ENCODE measurements around the gene CBARP.

Gene CBARP

DNA sequence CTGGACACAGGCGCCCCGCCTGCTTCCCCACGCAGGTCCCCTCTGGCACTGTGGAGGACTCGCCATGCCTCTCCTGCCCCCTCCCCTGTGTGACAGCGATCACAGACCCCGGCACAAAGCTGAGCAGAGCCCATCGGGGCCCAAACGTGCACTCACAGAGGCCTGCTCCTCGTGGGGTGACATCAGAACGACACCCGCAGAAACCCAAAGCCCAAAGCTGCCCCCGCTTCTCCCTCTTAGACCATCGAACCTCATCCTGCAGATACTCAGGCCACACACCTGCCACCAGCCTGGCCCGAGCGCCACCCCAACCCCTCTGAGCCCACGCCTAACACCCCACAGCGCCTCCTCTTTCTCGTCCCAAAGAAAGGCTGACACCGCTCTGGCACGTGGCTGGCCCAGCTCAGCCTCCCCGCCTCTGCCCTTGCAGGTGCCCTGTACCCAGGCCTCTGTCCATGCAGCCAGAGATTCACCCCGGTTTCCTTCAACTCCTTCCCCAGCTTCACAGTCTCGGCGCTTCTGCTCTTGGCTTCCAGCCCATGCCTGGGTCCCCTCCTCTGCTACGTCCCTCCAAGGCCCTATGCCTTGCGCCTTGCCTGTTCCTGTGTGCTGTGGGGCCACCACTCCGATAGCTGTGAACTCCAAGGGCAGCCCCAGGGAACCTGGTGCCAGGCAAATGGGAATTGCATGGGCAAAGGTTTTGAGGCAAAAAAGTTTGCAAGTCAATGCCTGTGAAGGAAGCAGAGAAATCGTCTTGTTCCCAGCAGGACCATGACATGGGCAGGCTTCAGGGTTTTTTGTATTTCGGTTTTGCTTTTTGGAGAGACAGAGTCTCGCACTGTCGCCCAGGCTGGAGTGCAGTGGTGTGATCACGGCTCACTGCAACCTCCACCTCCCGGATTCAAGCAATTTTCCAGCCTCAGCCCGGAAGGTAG lies 831 bp upstream of the CBARP start:
- no peak for DNase-seq

DNA sequence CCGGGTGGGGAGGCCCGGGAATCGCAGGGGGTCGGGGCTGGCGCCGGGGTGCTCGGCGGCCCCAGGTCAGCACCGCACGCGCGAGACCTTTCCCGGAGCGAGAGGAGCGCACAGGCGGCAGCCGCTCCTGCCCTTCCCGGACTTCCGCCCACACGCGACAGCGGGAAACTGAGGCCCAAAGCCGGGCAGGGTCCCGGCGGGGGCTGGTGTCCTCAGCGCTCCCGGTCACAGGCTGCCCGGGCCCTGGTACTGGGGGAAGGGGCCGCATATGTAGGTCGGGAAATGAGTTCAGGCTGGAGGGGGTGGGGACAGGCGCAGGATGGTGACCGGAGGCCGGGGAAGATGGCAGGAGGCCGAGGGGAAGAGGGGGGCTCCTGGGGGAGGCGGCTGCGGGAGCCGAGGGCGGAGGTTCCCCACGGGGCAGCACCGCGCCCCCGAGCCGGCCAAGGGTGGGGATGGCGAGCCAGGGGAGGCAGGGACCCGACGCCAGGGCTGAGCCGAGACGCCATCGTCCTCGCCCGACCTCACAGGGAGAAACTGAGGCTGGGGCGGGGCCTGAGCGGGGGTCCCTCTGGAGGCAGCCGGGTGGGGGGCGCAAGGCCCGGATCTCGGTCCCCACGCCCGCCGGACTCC lies 662 bp downstream of the CBARP start:
- DNase-seq, result no peak

DNA sequence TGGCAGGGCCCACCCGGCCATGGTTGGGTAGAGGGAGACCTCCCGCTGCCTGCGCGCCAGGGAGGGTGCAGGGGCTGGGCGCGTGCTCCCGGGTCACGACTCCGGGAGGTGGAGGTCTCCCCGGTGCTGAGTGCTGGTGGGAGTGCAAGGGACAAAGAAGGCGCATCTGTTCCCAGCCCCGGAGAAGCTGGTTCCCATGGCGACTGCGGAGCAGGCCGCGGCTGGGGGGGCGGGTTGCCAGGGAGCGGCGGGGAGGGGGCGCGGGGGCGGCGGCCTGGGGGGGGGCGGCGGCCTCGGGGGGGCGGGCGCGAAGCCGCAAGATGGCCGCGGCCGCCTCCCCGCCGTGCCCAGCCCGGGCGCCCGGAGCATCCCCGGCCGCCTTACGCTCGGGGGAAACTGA lies 1.2 kb downstream of the CBARP start:
- no peak for DNase-seq

DNA sequence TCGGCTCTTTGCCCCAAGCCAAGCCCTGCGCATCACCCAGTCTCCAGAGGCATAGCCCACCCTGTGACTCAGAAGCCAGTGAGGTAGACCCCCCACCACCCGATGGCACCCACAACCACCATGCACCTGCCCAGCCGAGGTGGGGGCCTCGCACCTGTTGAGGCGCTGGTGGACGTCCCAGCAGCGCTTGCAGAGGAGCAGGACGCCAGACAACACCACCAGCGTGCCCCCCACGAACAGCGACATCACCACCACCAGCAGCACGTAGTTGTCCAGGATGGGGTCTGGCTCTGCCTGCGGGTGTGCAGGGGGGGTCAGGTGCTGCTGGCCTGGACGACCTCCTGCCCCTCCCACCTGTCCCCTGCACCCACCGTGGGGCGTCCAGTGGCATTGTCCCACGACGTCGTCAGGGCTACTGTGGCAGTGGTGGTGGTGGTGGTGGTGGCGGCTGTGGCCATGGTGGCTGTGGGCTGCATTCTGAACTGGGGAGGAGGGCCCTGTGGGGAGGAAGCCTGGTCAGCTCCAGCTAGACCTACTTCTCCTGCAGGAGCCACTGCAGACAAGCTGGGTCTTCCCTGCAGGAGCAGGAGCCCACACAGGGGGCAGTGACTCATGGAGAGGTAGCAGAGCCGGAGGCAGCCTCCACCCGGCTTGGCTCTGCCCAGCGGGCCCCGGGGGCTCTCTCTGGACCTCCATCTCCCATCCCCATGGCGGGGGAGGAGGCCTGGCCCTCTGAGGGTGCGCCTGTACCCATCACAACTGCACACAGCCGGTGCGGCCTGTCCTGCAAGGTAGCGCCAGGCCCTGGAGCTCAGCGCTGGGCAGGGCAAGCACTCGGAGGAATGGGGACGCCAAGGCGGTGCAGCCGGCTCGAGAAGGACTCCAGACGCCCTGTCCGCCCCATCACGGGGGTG lies 1.9 kb downstream of the CBARP start:
- DNase-seq, result no peak

DNA sequence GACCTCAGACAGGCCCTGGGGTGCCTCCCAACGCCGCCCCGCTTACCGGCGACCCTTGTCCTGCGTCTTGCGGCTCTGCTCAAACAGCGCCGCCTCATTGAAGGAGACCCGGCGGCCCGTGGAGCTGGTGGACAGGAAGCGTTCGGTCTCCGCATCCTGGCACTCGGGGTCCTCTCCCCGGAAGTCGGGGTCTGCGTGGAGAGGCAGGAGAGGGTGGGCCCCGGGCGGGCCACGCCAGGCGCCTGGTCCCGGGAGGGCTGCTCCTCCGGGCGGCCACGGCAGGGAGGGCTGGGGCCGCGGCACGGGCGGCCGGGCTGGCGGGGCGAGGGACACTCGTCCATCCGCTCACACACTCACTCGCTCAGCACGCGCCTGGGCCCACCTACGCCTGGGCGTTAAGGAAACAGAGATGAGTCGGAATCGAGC lies 2.8 kb downstream of the CBARP start:
- DNase-seq, result no peak

DNA sequence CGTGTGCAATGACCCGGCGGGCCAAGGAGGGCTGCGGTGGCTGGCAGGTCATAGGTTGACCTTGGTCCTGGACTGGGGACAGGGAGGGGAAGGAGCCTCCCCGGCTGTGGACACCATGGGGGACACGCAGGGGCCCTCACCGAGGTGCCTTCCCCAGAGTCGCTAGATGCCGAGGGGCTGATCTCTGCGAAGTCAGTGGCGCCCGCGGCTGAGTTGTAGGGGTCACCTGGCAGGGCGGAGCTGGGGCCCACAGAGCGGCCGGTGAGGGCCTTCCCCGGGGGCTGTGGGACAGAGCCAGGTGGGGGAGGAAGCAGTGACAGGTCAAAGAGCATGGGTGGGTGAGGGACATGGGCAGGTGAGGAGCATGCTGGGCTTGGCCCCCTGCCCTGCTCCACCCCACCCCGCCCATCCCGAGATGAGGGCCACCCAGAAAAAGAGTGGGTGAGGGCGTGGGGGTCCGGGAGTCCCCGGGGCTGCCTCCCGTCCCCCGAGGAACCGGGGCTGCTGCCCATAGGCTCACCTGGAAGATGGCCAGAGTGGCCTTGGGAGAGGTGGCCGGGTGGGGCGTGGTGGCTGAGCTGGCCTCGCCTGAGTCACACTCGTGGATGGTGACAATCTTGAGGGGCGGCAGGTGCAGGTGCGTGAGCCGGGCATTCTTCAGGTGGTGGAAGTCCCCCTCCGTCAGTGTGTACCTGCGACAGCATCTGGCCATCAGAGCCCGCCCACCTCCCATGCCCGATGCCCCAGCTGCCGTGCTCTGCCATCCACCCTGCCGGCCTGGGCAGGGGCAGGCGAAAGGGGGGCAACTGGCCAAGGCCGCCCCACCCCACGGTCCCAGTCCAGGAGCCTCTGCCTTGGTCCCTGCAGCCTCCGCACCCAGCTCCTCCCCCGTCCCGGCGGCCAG lies 3.5 kb downstream of the CBARP start:
- no peak for DNase-seq

DNA sequence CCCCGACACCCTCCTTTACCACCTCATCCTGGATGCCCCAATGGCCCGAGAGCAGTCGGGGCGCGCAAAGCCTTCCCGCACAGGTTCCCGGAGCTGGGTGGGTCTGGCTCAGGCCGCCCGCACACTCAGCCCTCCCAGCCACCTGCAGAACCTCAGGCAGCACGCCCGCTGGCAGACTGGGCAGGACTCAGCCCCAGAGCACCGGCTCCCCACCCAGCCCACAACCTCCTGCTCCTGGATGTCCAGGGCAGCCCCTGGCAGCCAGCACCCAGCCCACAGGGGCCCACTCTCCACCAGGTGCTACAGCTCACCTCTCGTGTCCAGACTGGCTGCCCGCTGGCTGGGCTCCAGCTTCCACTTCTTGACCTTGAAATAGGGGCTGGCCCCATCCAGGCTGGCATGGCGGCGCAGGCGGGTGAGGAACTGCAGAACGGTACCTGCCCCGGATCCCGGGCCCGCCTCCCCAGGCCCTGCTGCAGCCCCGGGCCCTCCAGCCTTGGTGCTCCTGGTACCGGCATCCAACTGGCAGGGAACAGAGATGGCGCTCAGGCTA lies 4.6 kb downstream of the CBARP start:
- no peak for DNase-seq

DNA sequence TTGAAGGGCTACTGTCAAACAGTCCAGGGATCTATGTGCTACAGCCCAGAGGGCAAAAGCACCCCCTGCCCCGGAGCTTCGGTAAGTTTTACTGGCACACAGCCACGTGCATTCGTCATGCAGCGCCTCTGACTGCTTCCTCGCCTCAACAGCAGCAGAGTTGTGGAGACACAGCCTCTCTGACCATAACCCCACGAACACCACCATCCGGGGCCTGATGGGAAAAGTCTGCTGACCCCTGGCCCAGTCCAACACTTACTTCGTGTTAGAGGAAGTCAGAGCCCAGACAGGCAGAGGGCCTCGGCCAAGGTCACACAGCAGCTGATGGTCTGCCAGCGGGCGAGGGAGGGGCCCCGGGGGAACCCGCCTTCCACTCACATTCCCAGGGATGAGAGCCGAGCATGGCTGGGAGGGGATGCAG lies 5.1 kb downstream of the CBARP start:
- DNase-seq, result peak; percentile 19

DNA sequence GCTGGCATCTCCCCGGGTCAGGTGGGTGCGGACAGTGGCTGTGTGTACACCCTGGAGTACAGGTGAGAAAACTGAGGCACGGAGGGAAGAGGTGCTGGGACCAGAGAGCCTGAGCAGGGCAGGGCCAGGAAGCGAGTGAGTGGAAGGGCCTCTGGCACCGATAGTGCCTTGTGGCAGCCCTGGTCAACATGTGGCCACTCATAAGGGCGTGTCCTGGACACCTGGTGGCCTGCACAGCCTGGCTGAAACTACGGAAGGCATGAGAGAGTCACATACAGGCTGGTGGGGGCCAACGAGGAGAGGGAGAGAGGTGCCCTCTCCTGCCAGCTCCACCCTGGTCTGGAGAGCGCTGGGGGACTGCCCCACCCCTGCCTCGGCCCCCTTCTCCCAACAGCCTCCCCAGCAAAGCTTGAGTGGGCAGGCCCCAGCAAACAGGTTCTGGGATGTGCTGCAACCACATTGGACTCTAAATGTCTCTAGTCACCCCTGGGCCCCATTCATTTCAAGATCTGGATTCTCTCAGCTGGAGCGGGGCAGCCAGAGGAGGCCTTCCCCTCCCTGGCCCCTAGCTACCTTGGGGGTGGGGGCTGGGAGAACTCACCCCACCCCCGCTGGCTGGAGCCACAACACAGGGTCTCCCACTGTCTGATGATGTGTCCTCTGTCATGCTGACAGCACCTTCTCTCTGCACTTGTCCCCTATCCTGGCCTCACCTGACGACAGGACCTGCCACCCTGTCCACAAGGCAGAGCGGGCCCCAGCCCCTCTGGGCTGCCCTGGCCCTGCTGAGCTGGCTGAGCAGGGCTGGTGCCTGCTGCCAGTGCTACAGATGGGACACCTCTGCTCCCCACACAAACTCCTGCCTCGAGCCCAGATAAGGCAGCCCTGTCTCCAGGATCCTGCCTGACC lies 5.8 kb downstream of the CBARP start:
- DNase-seq, result no peak

DNA sequence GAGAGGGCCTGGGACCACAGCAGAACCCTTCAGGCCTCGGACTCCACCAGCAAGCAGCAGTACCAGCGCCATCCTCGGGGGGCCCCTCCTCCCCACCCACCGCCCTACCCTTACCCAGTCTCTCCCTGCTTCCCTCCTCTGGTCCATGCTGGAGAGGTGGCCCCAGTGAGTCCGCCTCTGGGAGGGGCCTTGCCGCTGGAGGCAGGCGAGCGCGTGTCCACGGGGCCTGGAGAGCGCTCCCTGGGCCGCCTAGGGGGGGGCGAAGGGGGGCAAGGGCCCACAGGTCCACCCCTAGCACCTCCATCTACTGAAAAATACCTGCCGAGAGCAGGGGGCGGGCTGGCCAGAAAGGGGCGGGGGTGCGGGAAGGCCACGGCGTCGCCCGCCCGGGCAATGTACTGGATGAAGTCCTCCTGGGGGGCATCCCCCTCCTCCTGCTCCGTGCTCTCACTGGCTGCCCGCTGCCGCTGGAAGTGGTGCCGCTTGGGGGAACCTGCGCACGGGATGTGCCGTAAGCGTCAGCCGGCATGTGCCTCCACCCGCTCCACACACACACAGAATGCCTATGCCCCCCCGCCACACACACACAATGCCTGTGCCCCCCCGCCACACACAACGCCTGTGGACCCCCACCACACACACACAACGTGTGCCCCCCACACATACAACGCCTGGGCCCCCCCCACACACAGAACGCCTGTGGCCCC lies 6.9 kb downstream of the CBARP start:
- no peak for DNase-seq

DNA sequence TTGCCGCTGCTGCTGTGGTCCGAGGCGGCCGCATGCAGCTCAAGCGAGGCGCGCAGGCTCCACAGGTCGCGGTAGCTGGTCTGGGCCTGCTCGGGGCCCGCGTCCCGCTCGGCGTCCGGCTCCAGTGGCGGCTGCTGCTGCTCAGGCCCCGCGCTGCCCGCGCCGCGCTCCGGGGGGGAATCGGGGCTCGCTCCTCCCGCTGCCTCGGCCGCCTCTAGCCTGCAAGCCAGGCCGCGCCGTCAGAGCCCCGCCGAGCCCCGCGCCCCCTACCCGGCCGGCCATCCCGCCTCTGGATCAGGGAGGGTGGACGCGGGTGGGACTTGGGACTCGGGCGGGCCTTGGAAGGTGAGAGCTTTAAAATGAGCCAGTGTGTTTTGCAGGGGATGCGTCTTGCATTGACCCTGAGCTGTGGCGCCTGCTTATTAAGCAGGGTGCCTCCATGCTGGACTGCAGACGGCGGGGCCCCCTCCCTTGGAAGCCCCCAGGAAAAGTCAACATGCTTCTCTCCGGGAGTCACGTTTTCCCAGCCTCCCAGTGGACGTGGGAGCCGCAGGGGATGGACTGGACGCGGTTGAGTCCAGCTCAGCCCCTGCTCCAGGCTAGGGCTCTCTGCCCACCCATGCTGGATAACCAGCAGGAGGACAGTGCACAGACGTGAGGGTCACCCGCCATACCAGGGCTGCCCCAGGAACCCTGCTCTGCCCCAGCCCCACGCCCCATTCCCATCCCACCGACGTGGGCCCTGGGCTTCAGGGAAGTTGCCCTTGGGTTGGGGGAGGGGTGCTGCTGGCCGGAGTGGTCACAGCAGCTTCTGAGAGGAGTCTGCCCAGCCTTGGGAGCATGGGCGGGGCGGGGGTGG lies 7.7 kb downstream of the CBARP start:
- DNase-seq, result no peak

DNA sequence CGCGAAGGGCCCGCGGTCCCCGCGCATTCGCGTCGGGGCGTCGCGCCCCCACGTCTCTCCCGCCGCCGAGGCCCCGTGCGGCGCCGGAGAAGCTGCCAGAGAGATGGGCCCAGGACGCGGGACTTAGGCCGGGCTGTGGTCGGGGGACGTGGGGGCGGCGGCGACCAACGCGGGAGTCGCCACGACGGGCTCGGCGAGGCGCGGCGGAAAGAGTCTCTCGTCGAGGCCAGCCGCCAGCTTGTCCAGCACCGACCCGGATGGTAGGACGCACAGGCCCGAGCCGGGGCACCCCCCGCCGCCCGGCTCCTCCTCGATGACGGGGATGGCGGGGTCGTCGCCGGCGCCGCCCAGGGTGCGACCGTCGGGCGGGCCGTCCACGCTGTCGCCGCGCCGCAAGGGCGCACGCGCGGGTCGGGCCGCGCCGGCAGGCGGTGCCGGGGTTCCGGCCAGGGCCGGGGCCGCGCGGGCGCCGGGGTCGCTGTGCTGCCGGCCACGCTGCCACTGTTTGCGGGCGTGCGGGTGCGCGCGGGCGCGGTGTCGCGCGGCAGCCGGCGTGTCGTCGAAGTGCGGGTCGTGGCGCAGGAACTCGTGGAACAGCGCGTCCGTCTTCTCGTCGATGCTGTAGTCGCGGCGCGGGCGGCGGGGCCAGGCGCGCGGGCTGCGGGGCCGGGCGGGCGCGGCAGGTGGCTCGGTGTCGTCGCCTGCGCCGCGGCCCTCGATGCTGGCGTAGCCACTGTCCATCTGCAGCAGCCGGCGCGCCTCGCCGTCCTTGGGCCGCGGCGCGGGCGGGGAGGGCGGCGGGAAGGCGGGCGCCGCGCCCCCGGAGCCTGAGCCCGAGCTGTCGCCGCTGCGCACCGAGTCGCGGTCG lies 8.5 kb downstream of the CBARP start:
- DNase-seq, result no peak

DNA sequence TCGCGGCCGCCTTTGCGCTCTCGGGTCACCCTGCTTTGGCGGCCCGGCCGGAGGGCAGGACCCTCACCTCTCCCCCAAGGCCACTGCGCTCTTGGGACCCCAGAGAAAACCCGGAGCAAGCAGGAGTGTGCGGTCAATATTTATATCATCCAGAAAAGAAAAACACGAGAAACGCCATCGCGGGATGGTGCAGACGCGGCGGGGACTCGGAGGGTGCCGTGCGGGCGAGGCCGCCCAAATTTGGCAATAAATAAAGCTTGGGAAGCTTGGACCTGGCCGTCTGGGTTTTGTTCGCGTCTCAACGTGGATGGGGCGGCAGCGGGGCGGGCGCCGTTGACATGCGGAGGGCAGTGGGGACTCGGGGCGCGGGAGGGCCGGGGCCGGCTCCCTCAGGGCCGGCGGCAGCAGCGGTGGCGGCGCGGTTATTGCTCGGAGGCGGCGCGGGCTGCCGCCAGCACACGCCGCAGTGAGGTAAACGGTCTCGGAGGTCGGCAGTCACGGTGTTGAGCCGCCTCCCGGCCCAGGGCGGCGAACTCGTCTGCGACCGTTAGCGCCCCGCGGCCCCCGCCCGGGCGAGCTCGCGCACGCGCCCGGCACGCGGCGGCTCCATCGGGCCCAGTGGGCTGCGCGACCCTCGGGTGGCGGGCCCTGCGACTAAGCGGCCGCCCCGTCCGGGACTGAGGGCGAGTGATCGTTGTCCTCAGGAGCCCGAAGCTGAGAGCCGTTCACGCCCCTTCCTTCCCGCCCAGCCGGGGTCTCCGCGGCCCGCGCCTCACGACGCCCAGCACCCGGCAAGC lies 9.4 kb downstream of the CBARP start:
- DNase-seq, result no peak

DNA sequence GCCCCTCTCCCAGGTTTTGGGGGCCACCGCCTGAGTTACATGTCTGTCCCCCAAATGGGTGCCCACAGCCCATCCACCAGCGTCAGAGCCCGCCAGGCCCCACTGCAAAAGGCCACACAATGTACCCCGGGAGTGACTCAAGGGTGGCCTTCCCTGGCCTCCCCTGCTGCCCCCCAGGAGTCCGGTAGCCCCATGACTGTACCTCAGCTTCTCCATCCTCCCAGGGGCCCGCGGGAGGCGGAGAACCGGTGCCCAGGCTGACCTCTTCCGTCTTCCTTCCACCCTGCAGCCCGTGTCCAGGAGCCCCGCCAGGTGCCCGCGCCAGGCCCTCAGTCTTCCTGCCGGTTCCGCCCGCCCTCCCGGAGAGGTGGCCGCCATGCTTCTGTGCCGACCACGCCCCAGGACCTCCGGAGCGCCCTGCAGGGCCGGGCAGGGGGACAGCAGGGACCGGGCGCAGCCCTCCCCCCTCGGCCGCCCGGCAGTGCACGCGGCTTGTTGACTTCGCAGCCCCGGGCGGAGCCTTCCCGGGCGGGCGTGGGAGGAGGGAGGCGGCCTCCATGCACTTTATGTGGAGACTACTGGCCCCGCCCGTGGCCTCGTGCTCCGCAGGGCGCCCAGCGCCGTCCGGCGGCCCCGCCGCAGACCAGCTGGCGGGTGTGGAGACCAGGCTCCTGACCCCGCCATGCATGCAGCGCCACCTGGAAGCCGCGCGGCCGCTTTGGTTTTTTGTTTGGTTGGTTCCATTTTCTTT lies 10.3 kb downstream of the CBARP start:
- DNase-seq, result no peak

DNA sequence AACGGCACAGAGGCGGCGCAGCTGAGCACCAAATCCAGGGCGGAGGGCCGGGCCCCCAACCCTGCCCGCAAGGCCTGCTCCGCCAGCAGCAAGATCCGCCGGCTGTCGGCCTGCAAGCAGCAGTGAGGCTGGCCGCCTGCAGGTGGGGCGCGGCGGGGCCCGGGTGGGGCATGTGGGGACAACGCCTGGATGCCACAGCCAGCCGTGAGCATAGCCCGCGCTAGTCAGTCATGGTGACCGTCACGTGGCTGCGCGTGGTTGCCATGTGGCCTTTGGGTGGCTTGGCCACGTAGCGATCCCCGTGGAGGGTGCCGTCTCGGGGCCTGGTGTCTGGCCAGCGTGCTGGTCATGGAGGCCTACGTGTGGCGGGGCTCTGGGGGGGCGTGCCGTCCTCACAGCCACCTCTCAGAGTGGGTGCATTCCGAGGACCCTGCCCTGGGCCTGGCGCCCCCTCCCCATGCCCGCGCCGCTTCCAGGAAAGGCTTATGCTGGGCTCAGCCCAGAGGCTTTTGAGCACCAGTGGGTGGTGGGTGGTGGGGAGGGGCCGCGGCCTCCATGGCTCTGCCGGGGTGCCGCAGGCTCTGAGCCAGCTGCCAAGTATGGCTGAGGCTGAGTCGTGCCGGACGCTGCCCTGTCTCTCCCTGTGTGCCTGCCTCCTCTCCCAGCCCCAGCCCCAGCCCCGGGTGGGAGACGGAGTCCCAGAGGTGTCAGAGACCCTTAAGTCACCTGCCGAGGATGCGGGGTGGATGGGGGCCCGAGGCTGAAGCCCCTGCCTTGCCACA lies 11.1 kb downstream of the CBARP start:
- DNase-seq, result no peak

DNA sequence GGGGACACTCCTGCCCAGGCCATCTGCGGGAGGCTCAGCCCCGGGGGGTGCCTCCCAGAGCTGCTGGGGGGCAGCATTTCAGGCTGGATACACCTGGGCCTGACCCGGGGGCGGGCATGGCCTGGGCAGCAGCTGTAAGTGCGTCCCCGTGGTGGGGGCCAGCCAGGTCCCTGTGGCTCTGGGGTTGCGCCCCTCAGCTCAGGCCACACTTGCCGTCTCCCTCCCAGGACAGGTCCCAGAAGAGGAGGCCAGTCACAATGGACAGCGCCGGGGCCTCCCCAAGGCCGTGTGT lies 11.6 kb downstream of the CBARP start:
- DNase-seq, result no peak
